Muscle of arm (tissue), 12 donors: Measurements from ENCODE around the gene DENND1A. TPM values are rescaled to one million over a fixed set of nuclear protein-coding genes. Genes with fewer than 3 reads are reported as not detected.

Source experiments
- DNase-seq: peaks from one replicate; pipeline ENCODE4 v3.0.0-alpha.2; 2013
- polyA plus RNA-seq, 12 donors: library from polyadenylated mRNA; unstranded; fragments of 120-200 nt; gene quantifications; one replicate each; pipeline ENCODE4 v1.2.1, GENCODE V29; 2013; ENCODE audit not compliant: insufficient read length in 12 of 12

The DENND1A gene
- polyA plus RNA-seq, 12 donors: 12.7 to 19.4 (median 13.7) TPM; not detected in 1

DNA sequence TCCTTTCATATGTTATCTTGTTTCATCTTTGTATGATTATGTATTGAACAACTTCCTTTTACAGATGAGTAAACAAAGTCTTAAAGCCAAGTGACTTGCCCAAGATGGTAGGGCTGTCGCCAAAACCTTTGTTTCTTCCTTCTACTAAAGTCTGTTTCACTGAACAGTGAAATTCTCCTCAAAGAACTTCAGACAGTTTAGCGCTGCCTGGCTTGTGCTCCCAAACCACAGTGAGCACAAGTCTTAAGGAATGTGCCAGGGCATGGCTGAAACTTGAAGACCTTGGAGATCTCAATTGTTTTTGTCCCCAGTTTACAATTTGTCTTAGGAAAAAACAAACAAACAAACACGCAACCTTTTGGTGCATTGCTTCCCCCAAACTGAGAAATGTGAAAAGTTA is 300.4 kb downstream of the DENND1A start:
- DNase-seq: no peak

- DNase-seq: no peak
Measured at GRCh38 chr9:123622711-123623241, 307.1 kb downstream of the DENND1A start.

DNA sequence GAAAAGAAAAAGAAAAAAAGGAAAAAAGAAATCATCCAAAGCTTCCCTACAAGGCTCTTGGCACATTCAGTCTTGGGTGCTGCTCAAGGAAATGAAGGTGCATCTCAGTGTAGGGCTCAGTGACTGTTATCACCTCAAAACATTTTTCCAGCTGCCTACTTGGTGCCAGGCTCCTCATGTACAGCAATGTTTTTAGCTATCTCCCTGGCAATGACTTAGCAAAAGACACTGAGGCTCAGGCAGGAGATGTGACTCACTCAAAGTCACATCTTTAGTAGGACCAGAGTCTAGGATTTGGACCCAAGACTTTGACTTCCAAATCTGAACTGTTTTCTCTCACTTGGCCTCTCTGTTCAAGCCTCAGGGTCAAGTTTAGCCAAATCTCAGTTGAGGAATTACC is 309.7 kb downstream of the DENND1A start:
- DNase-seq: no peak

GRCh38 chr9:123617952-123618678 is 311.8 kb downstream of the DENND1A start:
- DNase-seq: no peak

DNA sequence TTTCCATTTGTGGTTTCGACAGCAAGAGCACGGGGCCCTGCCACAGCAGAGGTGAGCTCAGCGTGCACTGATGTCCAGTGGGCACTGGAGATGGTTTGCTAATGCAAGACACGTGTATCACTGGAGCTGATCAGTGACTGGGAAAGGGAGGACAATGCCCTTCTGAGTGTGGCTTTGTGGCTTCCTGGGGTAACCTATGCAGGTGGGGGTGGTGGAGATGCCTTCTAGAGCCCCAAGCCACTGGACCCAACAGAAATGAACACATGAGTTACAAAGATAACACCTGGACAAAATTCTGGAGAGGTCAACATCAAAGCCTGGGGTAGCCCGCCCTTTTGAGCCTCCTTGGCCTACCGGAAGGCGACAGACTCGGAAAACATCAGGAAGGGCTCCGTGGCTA is 312.6 kb downstream of the DENND1A start:
- DNase-seq: no peak

GRCh38 chr9:123616707-123617106 is 313.2 kb downstream of the DENND1A start:
- DNase-seq: no peak

DNA sequence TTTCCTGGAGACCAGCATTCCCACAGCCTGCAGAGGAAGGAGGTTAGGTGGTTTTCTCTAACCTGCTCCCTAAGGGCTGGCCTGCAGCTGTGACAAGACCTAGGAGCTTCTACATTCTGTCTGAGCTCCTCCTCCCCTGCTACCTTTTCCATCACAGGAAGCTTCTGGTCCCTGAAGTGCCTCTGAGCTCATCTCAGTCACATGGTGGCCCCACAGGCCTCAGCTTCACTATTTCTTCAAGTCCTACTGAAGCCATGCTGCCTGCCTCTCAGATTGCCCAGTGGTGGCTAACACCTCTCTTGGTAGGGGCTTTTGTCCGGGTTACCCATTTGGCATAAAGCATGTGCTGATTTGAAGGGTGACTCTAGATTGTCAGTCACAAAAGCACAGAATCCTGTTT is 314.5 kb downstream of the DENND1A start:
- DNase-seq: no peak

- no peak for DNase-seq
Measured at GRCh38 chr9:123614306-123615263, 315.3 kb downstream of the DENND1A start.

- DNase-seq: peak; percentile 16
Measured at GRCh38 chr9:123611226-123611625, 318.7 kb downstream of the DENND1A start.

- no peak for DNase-seq
Measured at GRCh38 chr9:123609844-123610243, 320.1 kb downstream of the DENND1A start.

DNA sequence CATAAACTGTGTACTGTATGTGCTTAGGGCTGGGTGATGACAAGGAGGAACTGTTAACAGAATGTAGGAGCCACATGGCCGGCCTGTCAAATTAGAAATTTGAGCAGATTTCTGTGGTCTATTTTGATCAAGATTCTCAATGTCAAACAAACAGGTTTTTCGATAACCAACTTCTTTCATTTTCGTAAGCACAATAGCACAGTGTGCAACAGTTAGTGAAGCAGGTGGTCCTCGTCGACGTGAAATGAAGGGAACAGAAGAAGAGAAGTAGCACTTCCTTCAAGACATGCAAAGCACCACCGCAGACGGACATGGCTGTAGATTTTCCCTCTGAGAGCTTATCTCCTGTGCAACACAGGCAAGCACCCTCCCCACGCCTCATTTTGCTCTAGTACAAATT is 321.8 kb downstream of the DENND1A start:
- DNase-seq: no peak

DNA sequence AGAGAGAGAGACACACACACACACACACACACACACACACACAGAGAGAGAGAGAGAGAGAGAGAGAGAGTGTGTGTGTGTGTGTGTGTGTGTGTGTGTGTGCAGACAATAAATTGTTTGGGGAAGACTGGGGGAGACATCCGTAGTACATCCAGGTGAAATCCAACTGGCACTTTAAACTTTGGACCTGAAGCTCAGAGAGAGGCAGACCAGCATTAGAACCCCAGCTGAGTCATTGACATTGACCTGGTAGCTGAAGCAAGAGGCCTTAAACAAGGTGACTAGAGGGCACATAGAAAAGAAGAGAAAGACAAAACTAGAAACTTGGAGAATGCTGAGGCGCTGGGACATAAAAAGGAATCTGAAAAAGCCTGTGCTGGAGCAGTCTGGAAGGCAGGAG is 322.4 kb downstream of the DENND1A start:
- DNase-seq: no peak

DNA sequence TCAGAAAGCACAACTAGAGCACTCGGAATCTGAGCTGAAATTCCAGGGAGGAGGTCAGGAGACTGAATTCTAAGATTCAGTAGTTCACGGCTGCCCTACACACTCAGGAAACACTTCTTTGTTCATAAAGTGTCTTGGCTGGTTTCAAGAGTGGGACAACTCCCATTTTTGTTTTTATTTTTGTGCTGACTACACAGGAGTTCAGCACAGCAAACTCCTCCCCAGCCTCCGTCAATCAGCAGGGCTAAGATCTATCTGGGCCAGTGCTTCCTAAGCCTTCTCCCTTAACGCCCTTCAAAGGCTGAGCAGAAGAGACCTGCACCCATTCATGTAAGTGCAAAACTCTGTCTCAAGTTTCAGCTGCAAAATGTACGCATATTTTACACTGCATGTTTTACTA is 323.8 kb downstream of the DENND1A start:
- DNase-seq: no peak

GRCh38 chr9:123605286-123605685 is 324.6 kb downstream of the DENND1A start:
- no peak for DNase-seq

GRCh38 chr9:123604861-123605260 is 325.1 kb downstream of the DENND1A start:
- DNase-seq: no peak

DNA sequence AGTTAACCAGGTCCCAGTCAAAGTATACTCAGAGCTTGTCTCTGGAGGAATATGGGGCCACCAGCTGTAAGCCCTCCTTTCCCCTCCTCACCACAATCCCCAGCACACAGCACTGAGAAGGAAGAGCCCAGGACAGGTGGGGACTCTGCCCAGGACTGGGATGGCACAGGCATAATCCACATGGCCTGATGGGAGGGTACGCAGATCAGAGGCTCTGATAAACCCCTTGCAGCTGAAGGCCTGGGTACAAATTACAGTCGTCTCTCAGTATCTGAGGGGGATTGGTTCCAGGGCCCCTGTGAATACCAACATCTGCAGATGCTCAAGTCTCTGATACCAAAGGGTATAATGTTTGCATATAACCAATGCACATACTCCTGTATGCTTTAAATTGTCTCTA is 328.1 kb downstream of the DENND1A start:
- no peak for DNase-seq

GRCh38 chr9:123599781-123600180 is 330.1 kb downstream of the DENND1A start:
- no peak for DNase-seq

DNA sequence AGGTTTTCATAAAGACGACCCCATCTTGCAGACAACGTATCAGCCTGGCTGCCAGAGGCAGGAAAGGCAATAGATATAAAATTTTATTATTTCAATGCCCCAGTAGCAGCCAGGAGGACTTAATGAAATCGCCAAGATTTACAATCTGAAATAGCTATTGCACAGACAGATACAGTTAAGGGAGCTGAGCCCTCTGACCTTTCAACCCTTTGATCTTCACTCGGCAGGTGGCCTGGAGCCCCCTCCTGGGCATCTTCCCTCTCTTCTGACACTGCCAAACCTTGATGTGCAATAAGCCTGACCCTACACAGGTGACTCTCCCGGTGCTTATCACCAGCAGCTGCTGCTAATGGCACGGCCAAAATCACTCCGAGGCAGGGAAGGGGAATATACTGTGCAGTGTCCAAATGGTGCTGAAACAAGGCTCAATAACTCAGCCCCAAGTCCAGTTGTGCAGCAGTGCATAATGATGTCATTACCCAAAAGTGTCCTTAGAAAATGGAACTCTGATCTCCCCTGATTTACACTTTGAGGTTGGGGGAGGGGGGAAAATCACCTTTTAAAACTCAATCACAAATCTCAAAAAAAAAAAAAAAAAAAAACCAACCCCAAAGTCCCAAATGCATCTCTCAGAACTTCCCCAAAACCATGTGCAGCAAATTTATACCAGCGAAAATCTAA is 331.9 kb downstream of the DENND1A start:
- no peak for DNase-seq

DNA sequence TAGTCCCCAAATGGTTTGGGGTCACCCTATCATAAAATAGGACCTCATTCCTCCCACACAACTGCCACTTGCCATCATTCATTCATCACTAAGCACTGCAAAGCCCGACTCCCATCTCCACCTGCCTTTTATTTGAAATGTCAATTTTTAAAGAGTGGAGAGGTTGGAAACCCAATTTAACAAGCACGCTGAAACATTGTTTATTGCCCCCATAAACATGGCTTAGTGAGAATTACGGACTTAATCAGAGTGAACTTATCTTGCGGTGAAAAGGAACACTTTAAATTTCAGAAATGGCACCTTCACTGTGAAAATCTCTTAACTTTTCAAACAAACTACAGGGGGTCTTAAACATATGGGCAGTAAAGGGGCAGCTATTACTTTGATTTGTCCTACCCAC is 332.9 kb downstream of the DENND1A start:
- DNase-seq: no peak

- no peak for DNase-seq
Measured at GRCh38 chr9:123591283-123591682, 338.6 kb downstream of the DENND1A start.

DNA sequence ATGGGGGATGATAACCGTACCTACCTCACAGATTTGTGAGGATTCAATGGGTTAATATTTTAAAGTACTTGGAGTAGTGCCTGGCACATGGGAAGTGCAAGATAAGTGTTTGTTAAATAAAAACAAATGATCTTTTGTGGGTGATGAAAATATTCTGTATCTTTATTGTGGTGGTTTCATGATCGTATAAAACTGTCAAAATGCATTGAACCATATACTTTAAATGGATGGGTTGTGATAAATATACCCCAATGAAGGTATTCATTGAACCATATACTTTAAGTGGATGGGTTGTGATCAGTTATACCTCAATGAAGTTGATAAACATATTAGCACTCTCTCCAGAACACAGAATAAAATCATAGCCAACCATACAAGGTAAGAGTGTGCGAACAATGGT is 339.4 kb downstream of the DENND1A start:
- DNase-seq: no peak
